ENCODE results near the gene HEATR3.

HEATR3 gene

GRCh38 chr16:50050802-50051201 lies 15.0 kb upstream of the HEATR3 start:
- H3K4me3 ChIP-seq (ENCODE audit: low read depth, low read length): no peak overlapping the region
- no peak for DNase-seq (ENCODE audit: low read depth)
- TF ChIP-seq CTCF (IDR thresholded peaks at IDR 0.05; ENCODE audit: insufficient read depth, low read depth, low read length, missing control alignments): no peak

GRCh38 chr16:50056226-50056625 lies 9.5 kb upstream of the HEATR3 start:
- DNase-seq (ENCODE audit: low read depth): no peak
- no peak overlapping the region for H3K4me3 ChIP-seq (ENCODE audit: low read depth, low read length)
- TF ChIP-seq CTCF (IDR thresholded peaks at IDR 0.05; ENCODE audit: insufficient read depth, low read depth, low read length, missing control alignments): no peak

- TF ChIP-seq CTCF (IDR thresholded peaks at IDR 0.05; ENCODE audit: insufficient read depth, low read depth, low read length, missing control alignments): no peak
- no peak for DNase-seq (ENCODE audit: low read depth)
- no peak overlapping the region for H3K4me3 ChIP-seq (ENCODE audit: low read depth, low read length)
Observed at GRCh38 chr16:50058091-50058771, 7.5 kb upstream of the HEATR3 start.

- DNase-seq (ENCODE audit: low read depth): no peak
- no peak overlapping the region for H3K4me3 ChIP-seq (ENCODE audit: low read depth, low read length)
- no peak for TF ChIP-seq CTCF (IDR thresholded peaks at IDR 0.05; ENCODE audit: insufficient read depth, low read depth, low read length, missing control alignments)
Observed at GRCh38 chr16:50059111-50059510, 6.7 kb upstream of the HEATR3 start.

GRCh38 chr16:50059669-50060068 lies 6.1 kb upstream of the HEATR3 start:
- no peak overlapping the region for H3K4me3 ChIP-seq (ENCODE audit: low read depth, low read length)
- DNase-seq (ENCODE audit: low read depth): no peak
- no peak for TF ChIP-seq CTCF (IDR thresholded peaks at IDR 0.05; ENCODE audit: insufficient read depth, low read depth, low read length, missing control alignments)

GRCh38 chr16:50061326-50061725 lies 4.4 kb upstream of the HEATR3 start:
- no peak overlapping the region for H3K4me3 ChIP-seq (ENCODE audit: low read depth, low read length)
- DNase-seq (ENCODE audit: low read depth): no peak
- TF ChIP-seq CTCF (IDR thresholded peaks at IDR 0.05; ENCODE audit: insufficient read depth, low read depth, low read length, missing control alignments): no peak

GRCh38 chr16:50065241-50065623 lies 538 bp upstream of the HEATR3 start:
- H3K4me3 ChIP-seq (ENCODE audit: low read depth, low read length): peak overlapping the region; percentile 48
- DNase-seq (ENCODE audit: low read depth): no peak
- TF ChIP-seq CTCF (IDR thresholded peaks at IDR 0.05; ENCODE audit: insufficient read depth, low read depth, low read length, missing control alignments): no peak
